ENCODE results near the gene ZSCAN4. TPM values are rescaled to one million over a fixed set of nuclear protein-coding genes. Genes with fewer than 3 reads are reported as not detected.

Gene ZSCAN4
- total RNA-seq, 1 experiment from 2014 or later: not detected

- in situ Hi-C loops (cut with HindIII; ENCODE audit: low pct_unique_long_range_greater_than_20kb, low sequenced_read_pairs): no loop called here
- Histone ChIP-seq H3K4me3 (ENCODE audit: low read depth in 2 of 2, low read length in 2 of 2) (no peak overlapping the region), H3K36me3 (ENCODE audit: control insufficient read depth, insufficient read depth, low read length) (no peaks in the 10 kb centered on the region), H3K27me3 (ENCODE audit: control insufficient read depth, insufficient read depth, low read length) (peaks cover 10% of the 10 kb centered on the region; the same call in 1 of the 2 replicates), H3K9me3 (ENCODE audit: control insufficient read depth, insufficient read depth, low read depth, low read length) (no peaks in the 10 kb centered on the region), H3K27ac (ENCODE audit: low read length) (no peak overlapping the region), H3K4me1 (ENCODE audit: control insufficient read depth, insufficient read depth, low read length) (no peaks in the 10 kb centered on the region)
- ChIA-PET POLR2A (no interaction called here), CTCF (interaction anchor here (0.9 kb wide), 1 partner anchor 10 kb away, joined by 3 read pairs; no protein-coding TSS in a partner anchor)
- intact Hi-C loops (cut with micrococcal nuclease; ENCODE audit: unreplicated experiment): no loop called here
- DNase-seq (ENCODE audit: low read depth, low spot score) (no peak), ATAC-seq (no peak)
- BruUV-seq (replicated peaks): no TSS peak
- TF ChIP-seq TCF7L2 (IDR thresholded peaks at IDR 0.05; ENCODE audit: low read depth, low read length) (no peak), POLR2AphosphoS5 (IDR thresholded peaks at IDR 0.05; ENCODE audit: low read depth, low read length) (no peak), SIN3A (IDR thresholded peaks at IDR 0.05; ENCODE audit: borderline replicate concordance, insufficient read depth, low read depth, low read length) (no peak), REST (IDR thresholded peaks at IDR 0.05; ENCODE audit: insufficient read depth in 1 of 2, low read depth in 2 of 2, low read length in 1 of 2) (no peak), CTCF (IDR thresholded peaks at IDR 0.05) (no peak)
Measured at GRCh38 chr19:57655443-57655842, 13.3 kb upstream of the ZSCAN4 start.

- Histone ChIP-seq H3K27me3 (ENCODE audit: control insufficient read depth, insufficient read depth, low read length) (peaks cover 18% of the 10 kb centered on the region), H3K4me1 (ENCODE audit: control insufficient read depth, insufficient read depth, low read length) (no peaks in the 10 kb centered on the region), H3K36me3 (ENCODE audit: control insufficient read depth, insufficient read depth, low read length) (no peaks in the 10 kb centered on the region), H3K9me3 (ENCODE audit: control insufficient read depth, insufficient read depth, low read depth, low read length) (no peaks in the 10 kb centered on the region), H3K27ac (ENCODE audit: low read length) (no peak overlapping the region), H3K4me3 (ENCODE audit: low read depth in 2 of 2, low read length in 2 of 2) (no peak overlapping the region)
- intact Hi-C loops (cut with micrococcal nuclease; ENCODE audit: unreplicated experiment) (no loop called here), in situ Hi-C loops (cut with HindIII; ENCODE audit: low pct_unique_long_range_greater_than_20kb, low sequenced_read_pairs) (no loop called here)
- ChIA-PET CTCF (interaction anchor here (0.6 kb wide), 2 partner anchors 15 to 503 kb away, joined by 6 to 8 read pairs; no protein-coding TSS in a partner anchor), POLR2A (no interaction called here)
- BruUV-seq (replicated peaks): no TSS peak
- TF ChIP-seq REST (IDR thresholded peaks at IDR 0.05; ENCODE audit: insufficient read depth in 1 of 2, low read depth in 2 of 2, low read length in 1 of 2) (no peak), SIN3A (IDR thresholded peaks at IDR 0.05; ENCODE audit: borderline replicate concordance, insufficient read depth, low read depth, low read length) (no peak), POLR2AphosphoS5 (IDR thresholded peaks at IDR 0.05; ENCODE audit: low read depth, low read length) (no peak), TCF7L2 (IDR thresholded peaks at IDR 0.05; ENCODE audit: low read depth, low read length) (no peak), CTCF (IDR thresholded peaks at IDR 0.05) (no peak)
- ATAC-seq: no peak
- no peak for DNase-seq (ENCODE audit: low read depth, low spot score)
Measured at GRCh38 chr19:57656346-57656745, 12.4 kb upstream of the ZSCAN4 start.
